Esophagus muscularis mucosa (tissue), 2 donors: Measurements from ENCODE around the gene PTPRE.

Source experiments
- POLR2A ChIP-seq: fragments of 450-650 bp; IDR thresholded peaks from one replicate; pipeline ENCODE4 v1.6.1; 2017; ENCODE audit warnings: antibody characterized with exemption, moderate library complexity, mild to moderate bottlenecking, low read depth
- POLR2AphosphoS5 ChIP-seq, 2 donors: sonication (generic); formaldehyde crosslinking; IDR thresholded peaks; one replicate each; pipeline ENCODE4 v1.6.1; 2017; ENCODE audit warnings: antibody characterized with exemption in 2 of 2

- TF ChIP-seq POLR2AphosphoS5 (IDR thresholded peaks at IDR 0.05) (no peak), POLR2A (no peak)
Observed at GRCh38 chr10:127940866-127941640, 34.1 kb downstream of the PTPRE start.
